ENCODE data around the gene B2M. TPM values are rescaled to one million over a fixed set of nuclear protein-coding genes. Genes with fewer than 3 reads are reported as not detected.

Gene B2M
- total and polyA plus RNA-seq, 2 of the 13 experiments (the other 11 are each of a cell fraction or from before 2014, with no cell fraction given) = 784 to 857 TPM

- H4K20me1 ChIP-seq (ENCODE audit: insufficient read depth, low read length) = no peaks in the 10 kb centered on the region
- POLR2A ChIA-PET = interaction anchor here (0.9 kb wide), 1 partner anchor 13 kb away, joined by 3 read pairs; no protein-coding TSS in a partner anchor
- no peak overlapping the region for H3K27ac ChIP-seq (ENCODE audit: extremely low read length, insufficient read depth, low read length)
- no peak overlapping the region for H2AFZ ChIP-seq (ENCODE audit: low read length)
- no peaks in the 10 kb centered on the region for H3K9me3 ChIP-seq (ENCODE audit: low read length)
- in situ Hi-C loops (cut with HindIII; ENCODE audit: extremely low pct_ligation_motif_present, low pct_unique_long_range_greater_than_20kb) = no loop called here
- no peaks in the 10 kb centered on the region for H3K36me3 ChIP-seq (replicated peaks in 1 of 2; ENCODE audit: control insufficient read depth in 1 of 2, insufficient read depth in 2 of 2, low read length in 2 of 2)
- H3K9ac ChIP-seq (ENCODE audit: insufficient read depth, low read depth, low read length) = no peak overlapping the region
- BruUV-seq (replicated peaks) = no TSS peak
- ATAC-seq (no peak), FAIRE-seq (no peak), DNase-seq (ENCODE audit: low spot score) (no peak)
- no peak overlapping the region for H3K4me3 ChIP-seq (replicated peaks in 1 of 3; ENCODE audit: insufficient read depth in 1 of 3, low read depth in 2 of 3, low read length in 3 of 3)
- no peaks in the 10 kb centered on the region for H3K79me2 ChIP-seq (ENCODE audit: insufficient read depth, low read length)
- H3K27me3 ChIP-seq (ENCODE audit: control insufficient read depth in 1 of 2, insufficient read depth in 2 of 2, low read length in 2 of 2) = no peaks in the 10 kb centered on the region; a peak in 1 of 5 replicates
- CTCF ChIA-PET (ENCODE audit: low intra/inter-chr PET ratio, low total read pairs) = no interaction called here
- H3K4me1 ChIP-seq (ENCODE audit: insufficient read depth, low read length) = peaks cover 9% of the 10 kb centered on the region; the same call in 1 of the 2 replicates
- intact Hi-C loops (cut with micrococcal nuclease; ENCODE audit: unreplicated experiment) = no loop called here
- 59% methylated on average over 4 of the region's 4 CpGs for WGBS (ENCODE audit: low lambda C conversion rate)
- H3K4me2 ChIP-seq (ENCODE audit: low read depth, low read length) = no peak overlapping the region
- TF ChIP-seq ZSCAN5A (CRISPR knock-in tag; IDR thresholded peaks at IDR 0.05; ENCODE audit: borderline replicate concordance) (no peak), REXO4 (CRISPR knock-in tag; IDR thresholded peaks at IDR 0.05; ENCODE audit: borderline replicate concordance) (no peak), ZNF430 (CRISPR knock-in tag; IDR thresholded peaks at IDR 0.05) (no peak), ZNF3 (CRISPR knock-in tag; IDR thresholded peaks at IDR 0.05) (no peak), ZNF660 (CRISPR knock-in tag; IDR thresholded peaks at IDR 0.05; ENCODE audit: borderline replicate concordance, low read depth) (no peak), ZNF747 (CRISPR knock-in tag; IDR thresholded peaks at IDR 0.05; ENCODE audit: borderline replicate concordance) (no peak), ZNF770 (CRISPR knock-in tag; IDR thresholded peaks at IDR 0.05) (no peak), HMGXB4 (CRISPR knock-in tag; IDR thresholded peaks at IDR 0.05; ENCODE audit: borderline replicate concordance in 1 of 2, low read depth in 1 of 2) (no peak), ZNF496 (CRISPR knock-in tag; IDR thresholded peaks at IDR 0.05; ENCODE audit: insufficient replicate concordance) (no peak), E2F2 (CRISPR knock-in tag; IDR thresholded peaks at IDR 0.05; ENCODE audit: borderline replicate concordance) (no peak), ZBTB21 (CRISPR knock-in tag; IDR thresholded peaks at IDR 0.05) (no peak), RFX5 (IDR thresholded peaks at IDR 0.05; ENCODE audit: low read depth, low read length) (no peak), RFXAP (CRISPR knock-in tag; IDR thresholded peaks at IDR 0.05; ENCODE audit: borderline replicate concordance) (no peak), ZNF720 (CRISPR knock-in tag; IDR thresholded peaks at IDR 0.05) (no peak), CEBPZ (IDR thresholded peaks at IDR 0.05; ENCODE audit: low read length) (no peak)
Measured at GRCh38 chr15:44694416-44694815, 16.9 kb upstream of the B2M start.
